Lung (tissue), 12 donors: ENCODE data around the gene CHAF1B. TPM values are rescaled to one million over a fixed set of nuclear protein-coding genes. Genes with fewer than 3 reads are reported as not detected.

ENCODE experiments used
- ATAC-seq: fragments of 200-7000 bp; cut with Tn5 transposase; one replicate; pipeline ENCODE4 v1.9.1; 2020; ENCODE audit warnings: moderate number of reproducible peaks; ENCODE audit not compliant: insufficient read depth, low FRiP score
- DNase-seq, 3 donors: peaks; one replicate each; pipeline ENCODE4 v3.0.0-alpha.2; 2013 to 2017
- H3K27ac ChIP-seq, 2 donors: one replicate each; pipeline ENCODE4 v1.5.1; 2013; ENCODE audit warnings: mild to moderate bottlenecking in 2 of 2, moderate library complexity in 2 of 2, control low read depth in 1 of 2, inconsistent platforms in 1 of 2, low read depth in 1 of 2, low read length in 1 of 2
- H3K27me3 ChIP-seq, 3 donors: one replicate each; pipeline ENCODE4 v1.5.1; 2013; ENCODE audit warnings: low read length in 2 of 3; ENCODE audit not compliant: control insufficient read depth in 3 of 3, insufficient read depth in 3 of 3
- H3K36me3 ChIP-seq, 4 donors: one replicate each; pipeline ENCODE4 v1.5.1; 2013; ENCODE audit warnings: low read length in 4 of 4, mild to moderate bottlenecking in 1 of 4, moderate library complexity in 1 of 4; ENCODE audit not compliant: control insufficient read depth in 4 of 4, insufficient read depth in 4 of 4
- H3K4me1 ChIP-seq, 5 donors: one replicate each; pipeline ENCODE4 v1.5.1; 2013; ENCODE audit warnings: low read length in 5 of 5, mild to moderate bottlenecking in 2 of 5, moderate library complexity in 1 of 5; ENCODE audit not compliant: control insufficient read depth in 5 of 5, insufficient read depth in 5 of 5
- H3K4me3 ChIP-seq: one replicate; pipeline ENCODE4 v1.5.1; 2013; ENCODE audit warnings: mild to moderate bottlenecking, control low read depth, moderate library complexity
- H3K9ac ChIP-seq, 2 donors: one replicate each; pipeline ENCODE4 v1.5.1; 2013; ENCODE audit warnings: low read length in 2 of 2, control low read depth in 1 of 2; ENCODE audit not compliant: insufficient read depth in 1 of 2
- H3K9me3 ChIP-seq, 4 donors: one replicate each; pipeline ENCODE4 v1.5.1; 2013; ENCODE audit warnings: low read length in 3 of 4, mild to moderate bottlenecking in 1 of 4, moderate library complexity in 1 of 4; ENCODE audit not compliant: control insufficient read depth in 4 of 4, insufficient read depth in 3 of 4
- CTCF ChIP-seq: IDR thresholded peaks from 2 replicates; pipeline ENCODE4 v1.5.1; 2012; ENCODE audit warnings: mild to moderate bottlenecking; ENCODE audit errors: control extremely low read depth, extremely low read depth
- WGBS, 2 donors: extraction: QIAGEN DNeasy Blood & Tissue Kit; methylation state at CpG; one replicate each; pipeline ENCODE4 v1.1.7; 2013; 5-methylcytosine and 5-hydroxymethylcytosine counted together
- polyA plus RNA-seq, 2 donors: library from polyadenylated mRNA; stranded (reverse); fragments of 200-250 nt; gene quantifications; one replicate each; pipeline ENCODE4 v1.2.1, GENCODE V29; 2013
- total RNA-seq, 2 donors: library from RNA; depleted of rRNA in 1 of 2; stranded (reverse); fragments of >200 nt in 1 of 2; gene quantifications; one replicate each; pipeline ENCODE4 v1.2.1, GENCODE V29; 2014 to 2021
- donor health status: control.
- donor health status: control.
- donor health status: Bipolar disorder and iron deficiency.
- donor health status: healthy.
- donor health status: DM: yes; HTN: yes; CAD: no.

CHAF1B gene
- total and polyA plus RNA-seq, 4 donors = 1.3 to 3.4 (median 1.6) TPM

- Histone ChIP-seq H3K4me3 (no peak overlapping the region), H3K36me3 (peaks cover 0 to 8% (median 5%) of the 10 kb centered on the region in 4 donors), H3K27ac (no peak overlapping the region), H3K27me3 (no peaks in the 10 kb centered on the region), H3K9me3 (no peaks in the 10 kb centered on the region), H3K4me1 (no peaks in the 10 kb centered on the region), H3K9ac (no peak overlapping the region)
- ATAC-seq (no peak), DNase-seq (no peak)
- TF ChIP-seq CTCF = no peak
- WGBS, 2 donors = 85 to 95% methylated on average over 1 of the region's 1 CpG
These were observed 17.1 kb downstream of the CHAF1B start for GRCh38 chr21:36402339-36402738.

GRCh38 chr21:36403713-36404112, 18.5 kb downstream of the CHAF1B start:
- peaks cover 0 to 6% (median 4%) of the 10 kb centered on the region in 4 donors for H3K36me3 ChIP-seq
- no peak for TF ChIP-seq CTCF
- no peak for DNase-seq
- H3K27ac ChIP-seq = no peak overlapping the region
- 93 to 94% methylated on average over 5 of the region's 5 CpGs for WGBS, 2 donors
- no peak overlapping the region for H3K9ac ChIP-seq
- H3K9me3 ChIP-seq = no peaks in the 10 kb centered on the region
- no peaks in the 10 kb centered on the region for H3K27me3 ChIP-seq
- no peak for ATAC-seq
- no peak overlapping the region for H3K4me3 ChIP-seq
- H3K4me1 ChIP-seq = peaks cover 0 to 3% (median 0%) of the 10 kb centered on the region in 5 donors

GRCh38 chr21:36408568-36408967, 23.4 kb downstream of the CHAF1B start:
- no peak overlapping the region for H3K27ac ChIP-seq
- no peak overlapping the region for H3K4me3 ChIP-seq
- ATAC-seq (no peak), DNase-seq (no peak)
- no peak overlapping the region for H3K9ac ChIP-seq
- peaks cover 0 to 8% (median under 1%) of the 10 kb centered on the region in 4 donors for H3K36me3 ChIP-seq
- no peaks in the 10 kb centered on the region for H3K27me3 ChIP-seq
- WGBS, 2 donors = 76 to 80% methylated on average over 6 of the region's 6 CpGs
- peaks cover 0 to 3% (median 0%) of the 10 kb centered on the region in 5 donors for H3K4me1 ChIP-seq
- H3K9me3 ChIP-seq = no peaks in the 10 kb centered on the region
- TF ChIP-seq CTCF = no peak

- no peak for TF ChIP-seq CTCF
- Histone ChIP-seq H3K4me3 (no peak overlapping the region), H3K4me1 (peaks cover 0 to 3% (median 0%) of the 10 kb centered on the region in 5 donors), H3K27ac (no peak overlapping the region), H3K9me3 (no peaks in the 10 kb centered on the region), H3K27me3 (no peaks in the 10 kb centered on the region), H3K9ac (no peak overlapping the region), H3K36me3 (peaks cover 0 to 10% (median 0%) of the 10 kb centered on the region in 4 donors)
- DNase-seq = no peak
- 97% methylated on average over 10 of the region's 10 CpGs for WGBS, 2 donors
- no peak for ATAC-seq
These were observed 26.1 kb downstream of the CHAF1B start for GRCh38 chr21:36411301-36411700.
